Stimulated activated CD8-positive, alpha-beta memory T cell treated with anti-CD3 and anti-CD28 coated beads, Interleukin-2, amount 100 ng/mL, for 48 hours (primary cell): ENCODE results near the gene DMPK.

Experiments
- DNase-seq, 2 donors: peaks; one replicate each; pipeline ENCODE4 v3.0.0-alpha.2; 2020; ENCODE audit warnings: low read depth in 2 of 2

The DMPK gene

GRCh38 chr19:45782162-45782691 is at the start of gene DMPK:
Gene DMPK, minus strand, starts transcription at chr19:45782490. Its CDS starts 138 bp downstream, at chr19:45782352.
- no peak for DNase-seq

GRCh38 chr19:45828945-45829344 is 46.7 kb upstream of the DMPK start:
- DNase-seq, result no peak

- DNase-seq, result no peak
These were observed 46.2 kb upstream of the DMPK start for GRCh38 chr19:45828523-45828922.

GRCh38 chr19:45827459-45828093 is 45.3 kb upstream of the DMPK start:
- DNase-seq, result no peak

- DNase-seq, result no peak
These were observed 44.6 kb upstream of the DMPK start for GRCh38 chr19:45826934-45827333.

GRCh38 chr19:45825917-45826893 is 43.9 kb upstream of the DMPK start:
- no peak for DNase-seq

GRCh38 chr19:45825263-45825605 is 42.9 kb upstream of the DMPK start:
- no peak for DNase-seq

- no peak for DNase-seq
These were observed 42.4 kb upstream of the DMPK start for GRCh38 chr19:45824531-45825262.

GRCh38 chr19:45824041-45824471 is 41.8 kb upstream of the DMPK start:
- no peak for DNase-seq

GRCh38 chr19:45823182-45823581 is 40.9 kb upstream of the DMPK start:
- DNase-seq, result no peak

GRCh38 chr19:45822716-45823115 is 40.4 kb upstream of the DMPK start:
- DNase-seq, result no peak

GRCh38 chr19:45821570-45821969 is 39.3 kb upstream of the DMPK start:
- DNase-seq, result no peak

GRCh38 chr19:45821103-45821521 is 38.8 kb upstream of the DMPK start:
- DNase-seq, result no peak

GRCh38 chr19:45820413-45821102 is 38.3 kb upstream of the DMPK start:
- DNase-seq, result no peak

- no peak for DNase-seq
These were observed 37.5 kb upstream of the DMPK start for GRCh38 chr19:45819769-45820168.

GRCh38 chr19:45817725-45818301 is 35.5 kb upstream of the DMPK start:
- no peak for DNase-seq

- peak; percentile 91 to 96 for DNase-seq
These were observed 34.9 kb upstream of the DMPK start for GRCh38 chr19:45817010-45817724.

- DNase-seq, result no peak
These were observed 34.1 kb upstream of the DMPK start for GRCh38 chr19:45816236-45817009.

- no peak for DNase-seq
These were observed 33.4 kb upstream of the DMPK start for GRCh38 chr19:45815481-45816216.
